Measurements from ENCODE around the gene GRM4.

Gene GRM4

GRCh38 chr6:33987531-33988021 lies 158.3 kb downstream of the GRM4 start:
- H3K27ac Mint-ChIP-seq, result no peak overlapping the region
- H3K27me3 Mint-ChIP-seq (ENCODE audit: low read depth, poor library complexity), result peaks cover 27% of the 10 kb centered on the region
- no peak for TF ChIP-seq CTCF (IDR thresholded peaks at IDR 0.05)
- no peaks in the 10 kb centered on the region for H3K36me3 Mint-ChIP-seq (ENCODE audit: low read depth)
- H3K9me3 Mint-ChIP-seq, result peaks cover 24% of the 10 kb centered on the region
- no peak for DNase-seq
- no peak overlapping the region for H3K4me3 Mint-ChIP-seq
- H3K4me1 Mint-ChIP-seq, result peaks cover 72% of the 10 kb centered on the region

- TF ChIP-seq CTCF (IDR thresholded peaks at IDR 0.05), result no peak
- Mint-ChIP-seq H3K4me1 (peaks cover 78% of the 10 kb centered on the region), H3K4me3 (no peak overlapping the region), H3K27ac (no peak overlapping the region), H3K27me3 (ENCODE audit: low read depth, poor library complexity) (peaks cover 17% of the 10 kb centered on the region), H3K9me3 (peaks cover 24% of the 10 kb centered on the region), H3K36me3 (ENCODE audit: low read depth) (no peaks in the 10 kb centered on the region)
- no peak for DNase-seq
These were observed 159.9 kb downstream of the GRM4 start for GRCh38 chr6:33985947-33986346.

- peak overlapping the region; percentile 88 for H3K27ac Mint-ChIP-seq
- no peak for TF ChIP-seq CTCF (IDR thresholded peaks at IDR 0.05)
These were observed 160.6 kb downstream of the GRM4 start for GRCh38 chr6:33985313-33985751.

GRCh38 chr6:33984466-33985312 lies 161.2 kb downstream of the GRM4 start:
- no peak for TF ChIP-seq CTCF (IDR thresholded peaks at IDR 0.05)
- peak overlapping the region; percentile 37 for H3K4me3 Mint-ChIP-seq
- H3K9me3 Mint-ChIP-seq, result peaks cover 24% of the 10 kb centered on the region
- DNase-seq, result no peak
- H3K27ac Mint-ChIP-seq, result peak overlapping the region; percentile 88
- peaks cover 15% of the 10 kb centered on the region for H3K27me3 Mint-ChIP-seq (ENCODE audit: low read depth, poor library complexity)
- H3K4me1 Mint-ChIP-seq, result peaks cover 66% of the 10 kb centered on the region
- no peaks in the 10 kb centered on the region for H3K36me3 Mint-ChIP-seq (ENCODE audit: low read depth)

More at GRCh38 chr6:33985313-33985751, 160.6 kb downstream of the GRM4 start:
- Mint-ChIP-seq H3K36me3 (ENCODE audit: low read depth) (no peaks in the 10 kb centered on the region), H3K27me3 (ENCODE audit: low read depth, poor library complexity) (peaks cover 17% of the 10 kb centered on the region), H3K4me3 (no peak overlapping the region), H3K4me1 (peaks cover 72% of the 10 kb centered on the region), H3K9me3 (peaks cover 24% of the 10 kb centered on the region)
- DNase-seq, result no peak

- no peak for DNase-seq
- no peak for TF ChIP-seq CTCF (IDR thresholded peaks at IDR 0.05)
These were observed 162.0 kb downstream of the GRM4 start for GRCh38 chr6:33983721-33984465.

More at GRCh38 chr6:33983721-33984465, 162.0 kb downstream of the GRM4 start:
- Mint-ChIP-seq H3K27me3 (ENCODE audit: low read depth, poor library complexity) (peaks cover 20% of the 10 kb centered on the region), H3K9me3 (peaks cover 24% of the 10 kb centered on the region), H3K27ac (peak overlapping the region; percentile 53), H3K4me3 (peak overlapping the region; percentile 15), H3K4me1 (peaks cover 63% of the 10 kb centered on the region), H3K36me3 (ENCODE audit: low read depth) (no peaks in the 10 kb centered on the region)

All from nephron progenitor cell (in vitro differentiated cells).